LNCaP clone FGC (cell line): Measurements from ENCODE around the gene LHB.
A peak's percentile ranks its signal among the peaks of the same experiment; 100 is the strongest.

Experiments
- DNase-seq: peaks from one replicate; pipeline ENCODE4 v3.0.0-alpha.2; 2011; ENCODE audit warnings: low read depth
- H3K4me3 ChIP-seq: 2 replicates; pipeline ENCODE4 v1.5.1; 2011; ENCODE audit warnings: mild to moderate bottlenecking, low read depth, low read length, control low read depth
- TF ChIP-seq, protein P1 (sequence below): IDR thresholded peaks from 2 replicates; pipeline ENCODE4 v1.5.1; 2012; ENCODE audit warnings: mild to moderate bottlenecking; ENCODE audit not compliant: control insufficient read depth, insufficient read depth; ENCODE audit errors: extremely low read depth

The LHB gene

DNA sequence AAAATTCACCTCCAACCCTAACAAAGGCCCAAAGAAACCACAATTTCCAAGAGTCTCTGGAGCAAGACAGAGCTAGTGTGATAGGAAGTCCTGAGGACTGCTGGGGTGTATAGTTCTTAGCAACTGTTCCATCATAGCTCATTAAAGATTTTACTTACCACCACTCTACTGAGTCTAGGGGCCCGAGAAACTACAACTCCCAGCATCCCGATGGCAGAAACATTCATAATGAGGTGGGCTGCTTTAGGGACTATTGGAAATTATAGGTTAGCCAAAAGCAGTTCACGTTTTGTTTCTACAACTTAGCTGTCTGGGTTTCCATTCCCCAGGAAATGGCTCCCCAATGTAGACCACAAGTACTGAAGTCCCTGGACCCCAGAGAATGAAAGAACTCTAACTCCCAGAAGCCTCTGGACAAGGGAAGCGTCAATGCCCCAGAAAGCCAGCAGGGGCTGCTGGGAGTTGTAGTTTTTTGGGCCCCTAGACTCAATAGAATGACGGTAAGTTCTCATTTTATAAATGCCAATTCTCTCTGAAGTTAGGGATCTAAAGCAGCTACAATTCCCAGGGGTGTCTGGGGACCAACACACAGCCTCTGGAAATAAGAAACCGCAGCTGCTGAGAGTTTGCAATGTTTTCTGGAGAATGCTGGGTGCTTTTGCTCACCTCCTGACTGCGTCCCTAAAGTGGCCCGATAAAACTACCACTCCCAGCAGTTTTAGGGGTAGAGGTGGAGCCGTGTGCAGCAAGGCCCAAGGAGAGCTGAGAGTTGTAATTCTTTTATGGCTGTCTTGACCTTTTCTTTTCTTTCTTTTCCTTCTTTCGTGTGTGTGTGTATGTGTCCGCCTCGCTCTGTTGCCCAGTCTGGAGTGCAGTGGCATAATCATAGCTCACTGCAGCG lies 40.7 kb downstream of the LHB start:
- no peak for DNase-seq
- TF ChIP-seq, protein P1, sequence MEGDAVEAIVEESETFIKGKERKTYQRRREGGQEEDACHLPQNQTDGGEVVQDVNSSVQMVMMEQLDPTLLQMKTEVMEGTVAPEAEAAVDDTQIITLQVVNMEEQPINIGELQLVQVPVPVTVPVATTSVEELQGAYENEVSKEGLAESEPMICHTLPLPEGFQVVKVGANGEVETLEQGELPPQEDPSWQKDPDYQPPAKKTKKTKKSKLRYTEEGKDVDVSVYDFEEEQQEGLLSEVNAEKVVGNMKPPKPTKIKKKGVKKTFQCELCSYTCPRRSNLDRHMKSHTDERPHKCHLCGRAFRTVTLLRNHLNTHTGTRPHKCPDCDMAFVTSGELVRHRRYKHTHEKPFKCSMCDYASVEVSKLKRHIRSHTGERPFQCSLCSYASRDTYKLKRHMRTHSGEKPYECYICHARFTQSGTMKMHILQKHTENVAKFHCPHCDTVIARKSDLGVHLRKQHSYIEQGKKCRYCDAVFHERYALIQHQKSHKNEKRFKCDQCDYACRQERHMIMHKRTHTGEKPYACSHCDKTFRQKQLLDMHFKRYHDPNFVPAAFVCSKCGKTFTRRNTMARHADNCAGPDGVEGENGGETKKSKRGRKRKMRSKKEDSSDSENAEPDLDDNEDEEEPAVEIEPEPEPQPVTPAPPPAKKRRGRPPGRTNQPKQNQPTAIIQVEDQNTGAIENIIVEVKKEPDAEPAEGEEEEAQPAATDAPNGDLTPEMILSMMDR, result no peak
- no peak overlapping the region for H3K4me3 ChIP-seq

DNA sequence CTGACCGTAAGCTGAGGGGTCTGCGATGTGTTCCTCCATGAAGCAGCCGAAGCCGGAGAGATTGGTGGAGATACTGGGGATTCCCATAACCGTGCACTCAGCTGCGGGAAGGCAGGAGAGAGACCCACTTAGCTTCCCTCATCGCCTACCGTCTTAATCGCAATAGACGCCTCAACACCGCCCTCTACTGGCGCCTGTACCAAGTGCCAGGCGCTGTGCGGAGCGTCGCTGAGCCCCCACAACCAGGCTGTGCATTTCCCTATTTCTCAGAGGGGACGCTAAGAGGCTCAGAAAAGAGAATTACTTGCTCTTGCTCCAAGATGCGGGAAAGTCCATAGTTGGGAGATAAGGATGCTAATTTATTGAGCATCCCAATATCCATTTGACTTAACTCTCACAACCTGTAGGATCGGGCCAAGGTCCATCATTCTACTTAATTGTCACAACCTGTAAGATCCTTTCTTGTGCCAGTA lies 45.9 kb downstream of the LHB start:
- H3K4me3 ChIP-seq, result no peak overlapping the region
- no peak for DNase-seq
- TF ChIP-seq, protein P1, result peak; percentile 64

DNA sequence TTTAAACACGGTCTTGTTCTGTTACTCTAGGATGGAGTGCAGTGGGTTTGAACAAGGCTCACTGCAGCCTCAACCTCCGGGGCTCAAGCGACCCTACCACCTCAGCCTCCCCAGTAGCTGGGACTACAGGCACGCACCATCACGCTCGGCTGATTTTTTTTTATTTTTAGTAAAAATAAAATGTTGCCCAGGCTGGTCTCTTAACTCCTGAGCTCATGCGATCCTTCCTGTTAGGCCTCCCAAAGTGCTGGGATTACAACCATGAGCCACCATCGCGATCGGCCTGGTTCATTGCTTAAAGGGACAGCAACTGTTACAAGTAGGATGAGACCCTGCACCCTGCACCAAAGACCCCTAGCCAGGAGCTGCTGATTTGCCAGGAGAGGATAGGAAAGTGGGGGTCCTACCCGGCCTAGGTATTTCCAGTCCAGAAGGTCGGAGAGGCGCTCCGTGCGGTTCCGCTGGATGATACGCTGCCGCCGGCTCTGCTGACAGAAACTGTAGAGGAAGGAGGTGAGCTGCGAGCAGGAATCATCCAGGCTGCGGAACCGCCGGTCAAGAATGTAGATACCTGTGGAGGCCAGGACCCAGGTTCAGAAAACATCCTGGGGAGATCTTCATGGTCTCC lies 46.6 kb downstream of the LHB start:
- H3K4me3 ChIP-seq, result no peak overlapping the region
- TF ChIP-seq, protein P1, result no peak
- DNase-seq, result no peak

DNA sequence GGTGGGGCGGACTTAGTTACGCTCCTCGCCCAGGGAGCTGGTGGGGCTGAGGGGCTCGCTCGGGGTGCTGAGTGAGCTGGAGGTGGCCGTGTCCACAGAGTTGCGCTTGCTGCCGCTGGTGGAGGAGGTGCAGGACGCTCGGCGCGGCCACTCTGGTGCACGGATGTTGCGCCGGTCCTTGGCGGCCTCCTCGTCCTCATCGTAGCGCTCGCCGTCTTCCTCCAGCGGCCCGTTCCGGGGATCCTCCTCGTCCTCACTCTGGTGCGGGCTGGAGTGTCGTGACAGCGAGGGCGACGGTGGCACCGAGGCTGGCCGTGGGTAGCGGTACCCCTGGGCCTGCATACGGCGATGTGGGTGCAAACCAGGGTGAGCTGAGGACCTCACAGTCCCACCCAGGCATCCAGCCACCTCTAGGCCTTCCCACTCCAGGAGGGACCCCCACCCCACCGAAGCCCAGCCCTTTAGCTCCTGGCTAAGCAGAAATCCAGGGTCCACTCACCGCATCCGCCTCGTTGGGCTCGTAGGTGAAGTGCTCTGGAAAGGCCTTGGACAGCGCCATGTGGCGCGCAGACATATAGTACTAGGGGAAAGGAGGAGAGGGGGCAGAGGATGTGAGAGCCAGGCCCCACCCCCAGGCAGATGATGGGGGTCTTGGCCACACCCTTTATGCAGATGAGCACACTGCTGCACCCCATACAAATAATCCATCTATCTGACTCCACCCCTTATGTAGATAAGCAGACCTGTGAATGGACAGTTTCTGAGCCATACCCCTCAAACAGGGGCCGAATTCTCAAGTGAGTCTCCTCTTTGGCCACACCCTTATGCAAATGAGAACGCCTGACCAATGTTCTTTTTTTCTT lies 47.4 kb downstream of the LHB start:
- no peak for DNase-seq
- H3K4me3 ChIP-seq, result no peak overlapping the region
- TF ChIP-seq, protein P1, result no peak

DNA sequence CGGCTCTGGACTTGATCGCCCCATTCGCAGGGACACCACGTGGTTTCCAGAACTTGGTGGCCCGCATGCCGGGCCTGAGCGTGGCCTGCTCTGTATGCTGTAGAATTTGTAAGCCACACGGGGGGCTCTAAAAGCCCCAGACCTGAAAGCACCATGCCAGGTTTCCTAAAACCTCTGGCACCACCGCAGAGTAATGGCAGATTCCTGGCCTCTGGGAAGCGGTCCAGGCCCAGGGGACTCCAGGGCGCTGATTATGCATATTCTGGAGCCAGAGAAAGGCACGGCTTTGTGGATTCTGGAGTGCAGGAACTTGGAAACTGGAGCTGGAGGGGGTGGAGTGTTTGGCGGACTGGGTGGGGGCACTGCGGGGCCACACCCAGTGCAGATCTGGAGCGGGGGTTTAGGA lies 48.1 kb downstream of the LHB start:
- H3K4me3 ChIP-seq, result no peak overlapping the region
- DNase-seq, result no peak
- TF ChIP-seq, protein P1, result no peak

DNA sequence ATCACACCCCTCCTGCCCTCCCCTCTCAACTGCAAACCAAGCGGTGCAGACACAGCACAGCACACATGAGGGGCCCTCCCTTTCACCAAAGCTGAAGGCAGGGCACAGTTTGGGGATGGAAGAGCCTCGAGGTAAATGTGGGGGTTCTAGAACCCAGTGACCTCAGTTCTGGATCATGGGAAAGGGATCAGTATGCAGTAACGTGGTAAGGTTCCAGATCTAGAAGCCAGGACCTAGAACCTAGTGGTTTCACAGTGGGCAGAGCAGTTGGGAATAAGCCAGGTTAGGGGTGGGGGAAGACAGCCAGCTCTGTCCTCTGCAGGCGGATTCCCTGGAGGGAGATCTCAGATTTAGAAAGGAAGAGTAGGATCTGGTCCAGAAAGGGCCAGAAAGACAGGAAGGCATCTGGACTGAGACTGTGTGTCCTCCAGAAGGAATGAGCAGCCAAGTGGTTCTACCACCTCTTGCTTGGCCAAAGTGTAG lies 48.7 kb downstream of the LHB start:
- no peak overlapping the region for H3K4me3 ChIP-seq
- TF ChIP-seq, protein P1, result no peak
- DNase-seq, result no peak
